WERI-Rb-1 (cell line): ENCODE results near the gene FAM193A.
"Not testable (repeated sequence)": the region's sequence is repeated elsewhere in the genome, so short reads cannot be mapped to it uniquely, and the experiment has no call there.

Source experiments
- DNase-seq: peaks from one replicate; pipeline ENCODE4 v3.0.0-alpha.2; 2020
- H3K27ac ChIP-seq: fragments of 250-450 bp; sonication (Bioruptor Pico); 2 replicates; pipeline ENCODE4 v1.5.1; 2020; ENCODE audit warnings: mild to moderate bottlenecking, moderate library complexity
- H3K27me3 ChIP-seq: fragments of 250-450 bp; sonication (Bioruptor Pico); 2 replicates; pipeline ENCODE4 v1.5.1; 2021; ENCODE audit warnings: mild to moderate bottlenecking, low read depth, moderate library complexity; ENCODE audit not compliant: insufficient read depth, severe bottlenecking
- H3K36me3 ChIP-seq: fragments of 250-450 bp; sonication (Bioruptor Pico); 2 replicates; pipeline ENCODE4 v1.5.1; 2020; ENCODE audit warnings: mild to moderate bottlenecking, moderate library complexity
- H3K4me3 ChIP-seq: 2 replicates; pipeline ENCODE4 v1.5.1; 2011; ENCODE audit warnings: low read depth, mild to moderate bottlenecking, control low read depth, low read length
- H3K9me3 ChIP-seq: fragments of 250-450 bp; sonication (Bioruptor Pico); 2 replicates; pipeline ENCODE4 v1.5.1; 2021; ENCODE audit warnings: mild to moderate bottlenecking, moderate library complexity; ENCODE audit not compliant: severe bottlenecking
- CTCF ChIP-seq: IDR thresholded peaks from 2 replicates; pipeline ENCODE4 v1.5.1; 2011; ENCODE audit warnings: low read depth, mild to moderate bottlenecking, control low read depth, inconsistent platforms, low read length

Gene FAM193A

GRCh38 chr4:2767046-2767704 is 230.7 kb downstream of the FAM193A start:
- Histone ChIP-seq H3K4me3 (no peak overlapping the region), H3K9me3 (peaks cover 9% of the 10 kb centered on the region), H3K27ac (no peak overlapping the region), H3K27me3 (no peaks in the 10 kb centered on the region), H3K36me3 (no peaks in the 10 kb centered on the region)
- no peak for DNase-seq
- TF ChIP-seq CTCF: no peak

- Histone ChIP-seq H3K27me3 (no peaks in the 10 kb centered on the region), H3K9me3 (peaks cover 12% of the 10 kb centered on the region), H3K36me3 (no peaks in the 10 kb centered on the region), H3K4me3 (no peak overlapping the region), H3K27ac (no peak overlapping the region)
- no peak for DNase-seq
- no peak for TF ChIP-seq CTCF
These were observed 231.2 kb downstream of the FAM193A start for GRCh38 chr4:2767705-2768074.

GRCh38 chr4:2768124-2768523 is 231.7 kb downstream of the FAM193A start:
- DNase-seq: no peak
- no peaks in the 10 kb centered on the region for H3K27me3 ChIP-seq
- no peaks in the 10 kb centered on the region for H3K36me3 ChIP-seq
- H3K27ac ChIP-seq: no peak overlapping the region
- peaks cover 12% of the 10 kb centered on the region for H3K9me3 ChIP-seq
- no peak for TF ChIP-seq CTCF
- no peak overlapping the region for H3K4me3 ChIP-seq

- H3K4me3 ChIP-seq: no peak overlapping the region
- no peak overlapping the region for H3K27ac ChIP-seq
- peaks cover 6% of the 10 kb centered on the region for H3K9me3 ChIP-seq
- no peaks in the 10 kb centered on the region for H3K36me3 ChIP-seq
- no peak for TF ChIP-seq CTCF
- no peaks in the 10 kb centered on the region for H3K27me3 ChIP-seq
- no peak for DNase-seq
These were observed 232.5 kb downstream of the FAM193A start for GRCh38 chr4:2768921-2769336.

- H3K9me3 ChIP-seq: peaks cover 6% of the 10 kb centered on the region
- DNase-seq: no peak
These were observed 234.8 kb downstream of the FAM193A start for GRCh38 chr4:2771264-2771663.

GRCh38 chr4:2780643-2781042 is 244.2 kb downstream of the FAM193A start:
- H3K36me3 ChIP-seq, DNase-seq, H3K27ac ChIP-seq, H3K4me3 ChIP-seq, H3K27me3 ChIP-seq: not testable (repeated sequence)
- H3K9me3 ChIP-seq: peaks cover 18% of the 10 kb centered on the region

More at GRCh38 chr4:2771264-2771663, 234.8 kb downstream of the FAM193A start:
- Histone ChIP-seq H3K4me3 (no peak overlapping the region), H3K27me3 (no peaks in the 10 kb centered on the region), H3K27ac (no peak overlapping the region), H3K36me3 (no peaks in the 10 kb centered on the region)
- TF ChIP-seq CTCF: no peak
